ENCODE results near the gene FLAD1. TPM values are rescaled to one million over a fixed set of nuclear protein-coding genes. Genes with fewer than 3 reads are reported as not detected.

The FLAD1 gene
- total and polyA plus RNA-seq, 2 donors (not counting 3 experiments of a cell fraction or from before 2014, with no cell fraction given) = 42.2 to 59.1 TPM

DNA sequence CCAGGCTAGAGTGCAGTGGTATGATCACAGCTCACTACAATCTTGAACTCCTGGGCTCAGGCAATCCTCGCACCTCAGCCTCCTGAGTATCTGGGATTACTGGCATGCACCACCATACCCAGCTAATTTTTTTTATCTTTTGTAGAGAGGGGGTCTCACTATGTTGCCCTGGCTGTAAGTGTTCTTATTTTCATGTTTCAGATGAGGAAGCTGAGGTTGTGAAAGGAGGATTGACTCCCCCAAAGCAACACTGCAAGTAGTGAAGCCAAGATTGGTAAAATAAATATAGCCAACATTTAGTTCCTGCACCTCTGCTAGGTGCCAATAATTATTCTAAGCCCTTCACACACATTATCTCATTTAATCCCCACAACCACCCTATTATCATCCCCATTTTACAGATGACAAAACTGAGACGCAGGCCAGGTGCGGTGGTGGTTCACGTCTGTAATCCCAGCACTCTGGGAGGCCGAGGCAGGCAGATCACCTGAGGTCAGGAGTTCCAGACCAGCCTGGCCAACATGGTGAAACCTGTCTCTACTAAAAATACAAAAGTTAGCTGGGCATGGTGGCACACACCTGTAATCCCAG is 48.7 kb upstream of the FLAD1 start:
- Histone ChIP-seq H3K4me2 (ENCODE audit: insufficient read depth, low read length) (no peak overlapping the region), H3K36me3 (ENCODE audit: control insufficient read depth in 2 of 2, extremely low read depth in 1 of 2, insufficient read depth in 2 of 2, low read length in 2 of 2) (no peaks in the 10 kb centered on the region), H3K27me3 (ENCODE audit: control insufficient read depth in 2 of 2, insufficient read depth in 2 of 2, low read length in 2 of 2) (no peaks in the 10 kb centered on the region), H3K79me2 (ENCODE audit: control insufficient read depth, insufficient read depth, low read length) (no peaks in the 10 kb centered on the region), H3K9ac (replicated peaks; ENCODE audit: extremely low read depth, insufficient read depth, low read length) (no peak overlapping the region), H3K4me1 (ENCODE audit: control insufficient read depth, extremely low read depth, insufficient read depth, low read length) (peaks cover 8% of the 10 kb centered on the region), H3K27ac (ENCODE audit: insufficient read depth, low read depth, low read length) (no peak overlapping the region), H3K9me3 (replicated peaks; ENCODE audit: control insufficient read depth, insufficient read depth, low read length) (no peaks in the 10 kb centered on the region), H3K4me3 (replicated peaks in 1 of 3; ENCODE audit: insufficient read depth in 1 of 3, low read depth in 1 of 3, low read length in 3 of 3) (no peak overlapping the region), H4K20me1 (replicated peaks; ENCODE audit: control insufficient read depth, extremely low read depth, insufficient read depth, low read length) (no peaks in the 10 kb centered on the region), H2AFZ (ENCODE audit: low read depth, low read length) (no peak overlapping the region), H3K9me1 (replicated peaks; ENCODE audit: control insufficient read depth, extremely low read depth, insufficient read depth, low read length) (no peaks in the 10 kb centered on the region)
- BruUV-seq (replicated peaks) = no TSS peak
- dilution Hi-C loops (cut with MboI; ENCODE audit: extremely low pct_ligation_motif_present, low sequenced_read_pairs) = no loop called here
- ChIA-PET CTCF (interaction anchor here (1.6 kb wide), 1 partner anchor 13 kb away, joined by 5 read pairs; no protein-coding TSS in a partner anchor), POLR2A (interaction anchor here (0.7 kb wide), 1 partner anchor 21 kb away, joined by 5 read pairs; no protein-coding TSS in a partner anchor)
- TF ChIP-seq, protein P1, sequence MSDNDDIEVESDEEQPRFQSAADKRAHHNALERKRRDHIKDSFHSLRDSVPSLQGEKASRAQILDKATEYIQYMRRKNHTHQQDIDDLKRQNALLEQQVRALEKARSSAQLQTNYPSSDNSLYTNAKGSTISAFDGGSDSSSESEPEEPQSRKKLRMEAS (IDR thresholded peaks at IDR 0.05; ENCODE audit: insufficient read depth, insufficient read length) = no peak
- TF ChIP-seq JUN (IDR thresholded peaks at IDR 0.05; ENCODE audit: borderline replicate concordance, insufficient read depth, insufficient read length, low read depth) (no peak), CTCF (IDR thresholded peaks at IDR 0.05; ENCODE audit: extremely low read depth in 1 of 2, insufficient read depth in 1 of 2, low read depth in 1 of 2, low read length in 2 of 2) (no peak), FOS (IDR thresholded peaks at IDR 0.05; ENCODE audit: borderline replicate concordance, insufficient read depth, low read length) (no peak), EZH2 (IDR thresholded peaks at IDR 0.05; ENCODE audit: borderline replicate concordance, low read depth, low read length, severe bottlenecking) (no peak), GATA2 (IDR thresholded peaks at IDR 0.05; ENCODE audit: insufficient read depth, insufficient read length, low read depth, low read length) (no peak), MYC (IDR thresholded peaks at IDR 0.05; ENCODE audit: low read depth, low read length) (no peak), POLR2AphosphoS5 (IDR thresholded peaks at IDR 0.05; ENCODE audit: insufficient read depth, low read depth, low read length) (no peak), POLR2A (IDR thresholded peaks at IDR 0.05; ENCODE audit: low read depth, low read length) (no peak)
- intact Hi-C loops (cut with micrococcal nuclease) = no loop called here
- FAIRE-seq (no peak), DNase-seq (ENCODE audit: low read depth, low spot score) (no peak)
